ENCODE results near the gene LRPAP1.
"Not testable (repeated sequence)": the region's sequence is repeated elsewhere in the genome, so short reads cannot be mapped to it uniquely, and the experiment has no call there.

LRPAP1 gene

DNA sequence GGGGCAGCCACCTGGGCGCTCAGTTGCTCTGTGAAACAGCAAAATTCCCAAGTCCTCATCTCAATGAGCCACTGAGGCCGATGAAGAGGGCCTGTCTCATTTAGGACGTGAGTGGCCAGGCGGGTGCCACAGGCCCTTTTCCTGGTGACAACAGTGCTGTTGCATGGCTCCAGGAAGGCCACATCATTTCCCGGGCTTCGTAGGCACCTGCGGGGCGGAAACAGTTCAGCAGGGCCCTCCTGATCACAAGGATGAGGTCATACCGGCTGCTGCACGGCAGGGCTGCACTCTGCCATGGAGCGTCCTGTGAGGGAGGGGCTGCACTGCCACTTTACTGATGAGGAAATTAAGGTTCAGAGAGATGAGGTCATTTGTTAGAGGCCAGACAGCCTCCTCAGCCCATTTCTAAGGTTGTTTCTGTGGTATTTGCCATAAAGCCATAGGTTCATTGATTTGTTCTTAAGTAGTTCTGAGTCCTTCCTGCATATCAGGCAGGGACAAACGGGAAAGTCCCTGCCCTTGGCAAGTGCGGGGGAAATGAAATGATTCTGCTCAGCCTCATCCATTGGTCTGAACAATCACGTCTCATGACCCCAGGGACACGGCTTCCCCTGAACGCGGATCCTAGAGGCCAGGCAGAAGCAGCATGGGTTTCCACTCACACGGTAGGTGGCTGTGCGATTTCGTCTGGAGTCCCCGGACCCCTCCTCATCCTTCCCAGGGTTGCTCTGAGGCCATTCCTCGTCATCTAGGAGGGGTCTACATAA, 12.2 kb upstream of the LRPAP1 start (continued):
- TF ChIP-seq SCRT2 (tag by site-specific recombination; IDR thresholded peaks at IDR 0.05) (peak; percentile 58), ZIC2 (tag by site-specific recombination; IDR thresholded peaks at IDR 0.05) (peak; percentile 35)

GRCh38 chr4:3543415-3543814, 11.2 kb upstream of the LRPAP1 start:
- POLR2A ChIA-PET; H3K27ac ChIP-seq (ENCODE audit: extremely low read depth, low read depth, low read length); H3K36me3 ChIP-seq (ENCODE audit: control insufficient read depth in 2 of 2, insufficient read depth in 1 of 2, low read length in 2 of 2); H3K9me3 ChIP-seq (ENCODE audit: control insufficient read depth, insufficient read depth, low read depth, low read length); H3K4me3 ChIP-seq (ENCODE audit: low read depth, low read length); CTCF ChIA-PET; H3K4me1 ChIP-seq (ENCODE audit: control insufficient read depth, insufficient read depth, low read length): not testable (repeated sequence)

DNA sequence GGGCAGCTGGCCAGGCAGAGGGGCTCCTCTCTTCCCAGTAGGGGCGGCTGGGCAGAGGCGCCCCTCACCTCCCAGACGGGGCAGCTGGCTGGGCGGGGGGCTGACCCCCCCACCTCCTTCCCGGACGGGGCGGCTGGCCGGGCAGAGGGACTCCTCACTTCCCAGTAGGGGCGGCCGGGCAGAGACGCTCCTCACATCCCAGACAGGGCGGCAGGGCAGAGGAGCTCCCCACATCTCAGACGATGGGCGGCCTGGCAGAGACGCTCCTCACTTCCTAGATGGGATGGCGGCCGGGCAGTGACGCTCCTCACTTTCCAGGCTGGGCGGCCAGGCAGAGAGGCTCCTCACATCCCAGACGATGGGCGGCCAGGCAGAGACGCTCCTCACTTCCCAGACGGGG, 6.7 kb upstream of the LRPAP1 start:
- H3K4me3 ChIP-seq (ENCODE audit: low read depth, low read length); H3K36me3 ChIP-seq (ENCODE audit: control insufficient read depth in 2 of 2, insufficient read depth in 1 of 2, low read length in 2 of 2); H3K9me3 ChIP-seq (ENCODE audit: control insufficient read depth, insufficient read depth, low read depth, low read length); H3K27ac ChIP-seq (ENCODE audit: extremely low read depth, low read depth, low read length); H3K4me1 ChIP-seq (ENCODE audit: control insufficient read depth, insufficient read depth, low read length); POLR2A ChIA-PET; CTCF ChIA-PET: not testable (repeated sequence)

DNA sequence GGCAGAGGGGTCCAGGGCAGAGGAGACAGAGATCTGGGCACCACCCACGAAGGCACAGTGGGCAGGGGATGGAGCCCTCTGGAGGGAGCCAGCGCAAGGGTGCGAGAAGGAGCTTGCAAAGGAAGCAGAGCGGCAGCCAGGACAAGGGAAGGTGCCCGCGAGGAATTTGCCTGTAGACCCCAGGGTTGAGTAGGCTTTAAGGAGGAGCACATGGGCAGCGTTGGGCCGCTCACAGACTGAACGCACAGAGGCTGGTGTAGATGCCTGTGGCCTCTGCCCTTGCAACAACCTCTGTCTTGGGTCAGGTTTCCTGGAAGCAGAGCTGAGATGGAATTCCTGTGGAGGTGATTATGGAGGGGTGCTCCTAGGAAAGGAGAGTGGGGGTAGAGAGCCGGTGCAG, 3.6 kb upstream of the LRPAP1 start:
- H3K4me3 ChIP-seq (ENCODE audit: low read depth, low read length); CTCF ChIA-PET; H3K4me1 ChIP-seq (ENCODE audit: control insufficient read depth, insufficient read depth, low read length); POLR2A ChIA-PET; H3K36me3 ChIP-seq (ENCODE audit: control insufficient read depth in 2 of 2, insufficient read depth in 1 of 2, low read length in 2 of 2); H3K9me3 ChIP-seq (ENCODE audit: control insufficient read depth, insufficient read depth, low read depth, low read length); H3K27ac ChIP-seq (ENCODE audit: extremely low read depth, low read depth, low read length): not testable (repeated sequence)

- peaks cover 3% of the 10 kb centered on the region; the same call in 1 of the 2 replicates for H3K4me1 ChIP-seq (ENCODE audit: control insufficient read depth, insufficient read depth, low read length)
- H3K9me3 ChIP-seq (ENCODE audit: control insufficient read depth, insufficient read depth, low read depth, low read length): no peaks in the 10 kb centered on the region
- H3K36me3 ChIP-seq (ENCODE audit: control insufficient read depth in 2 of 2, insufficient read depth in 1 of 2, low read length in 2 of 2): peaks cover 0 to 22% of the 10 kb centered on the region in 2 experiments; a peak in 2 of 3 replicates
- no peak for TF ChIP-seq ZBTB7A (tag by site-specific recombination; IDR thresholded peaks at IDR 0.05; ENCODE audit: low read depth)
- TF ChIP-seq ZBTB21 (tag by site-specific recombination; IDR thresholded peaks at IDR 0.05): no peak
- no peak for TF ChIP-seq WT1 (tag by site-specific recombination; IDR thresholded peaks at IDR 0.05)
- TF ChIP-seq ZNF112 (tag by site-specific recombination; IDR thresholded peaks at IDR 0.05): no peak
- TF ChIP-seq, protein P1, sequence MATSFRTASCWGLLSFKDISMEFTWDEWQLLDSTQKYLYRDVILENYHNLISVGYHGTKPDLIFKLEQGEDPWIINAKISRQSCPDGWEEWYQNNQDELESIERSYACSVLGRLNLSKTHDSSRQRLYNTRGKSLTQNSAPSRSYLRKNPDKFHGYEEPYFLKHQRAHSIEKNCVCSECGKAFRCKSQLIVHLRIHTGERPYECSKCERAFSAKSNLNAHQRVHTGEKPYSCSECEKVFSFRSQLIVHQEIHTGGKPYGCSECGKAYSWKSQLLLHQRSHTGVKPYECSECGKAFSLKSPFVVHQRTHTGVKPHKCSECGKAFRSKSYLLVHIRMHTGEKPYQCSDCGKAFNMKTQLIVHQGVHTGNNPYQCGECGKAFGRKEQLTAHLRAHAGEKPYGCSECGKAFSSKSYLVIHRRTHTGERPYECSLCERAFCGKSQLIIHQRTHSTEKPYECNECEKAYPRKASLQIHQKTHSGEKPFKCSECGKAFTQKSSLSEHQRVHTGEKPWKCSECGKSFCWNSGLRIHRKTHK (tag by site-specific recombination; IDR thresholded peaks at IDR 0.05): no peak
- H3K27ac ChIP-seq (ENCODE audit: extremely low read depth, low read depth, low read length): no peak overlapping the region
- H3K4me3 ChIP-seq (ENCODE audit: low read depth, low read length): no peak overlapping the region
- POLR2A ChIA-PET: no interaction called here
- CTCF ChIA-PET: no interaction called here
Observed at GRCh38 chr4:3533423-3533820, 1.2 kb upstream of the LRPAP1 start.

DNA sequence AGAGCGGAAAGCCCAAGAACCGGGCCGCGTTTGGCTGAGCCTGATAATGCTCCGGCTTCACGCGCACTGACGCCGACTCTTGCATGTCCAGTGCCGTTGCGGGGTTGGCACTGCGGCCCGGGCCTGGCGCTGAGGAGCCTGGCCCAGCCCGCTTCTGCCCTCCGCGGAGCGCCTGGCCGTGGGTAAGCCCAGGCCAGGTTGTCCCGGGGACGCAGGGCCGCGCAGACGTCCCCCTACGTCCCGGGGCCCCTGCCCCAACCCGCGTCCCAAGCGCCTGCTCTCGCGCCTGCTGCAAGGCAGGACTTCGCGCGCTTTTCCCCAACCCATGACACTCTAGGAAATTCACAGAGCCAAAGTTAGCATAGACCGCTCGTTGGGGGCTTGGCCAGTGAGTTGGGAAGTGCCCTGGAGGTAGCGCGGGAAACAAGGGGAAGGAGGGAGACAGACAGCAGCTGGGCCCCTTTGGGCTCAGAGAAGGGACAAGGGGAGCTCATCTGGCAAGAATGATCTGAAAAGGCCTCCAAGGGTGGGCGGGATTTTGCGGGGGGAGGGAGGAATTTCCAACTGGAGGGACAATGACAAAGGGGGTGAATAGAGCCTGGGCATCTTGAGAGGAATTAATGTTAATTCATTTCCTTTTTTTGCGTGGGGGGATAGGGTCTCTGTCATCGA, 665 bp upstream of the LRPAP1 start:
- CTCF ChIA-PET: no interaction called here

More for the DNA sequence above, 665 bp upstream of the LRPAP1 start:
- POLR2A ChIA-PET: no interaction called here
- Histone ChIP-seq H3K4me1 (ENCODE audit: control insufficient read depth, insufficient read depth, low read length) (peaks cover 3% of the 10 kb centered on the region; the same call in 1 of the 2 replicates), H3K9me3 (ENCODE audit: control insufficient read depth, insufficient read depth, low read depth, low read length) (no peaks in the 10 kb centered on the region), H3K36me3 (ENCODE audit: control insufficient read depth in 2 of 2, insufficient read depth in 1 of 2, low read length in 2 of 2) (peaks cover 0 to 27% of the 10 kb centered on the region in 2 experiments; a peak in 2 of 3 replicates), H3K27ac (ENCODE audit: extremely low read depth, low read depth, low read length) (no peak overlapping the region), H3K4me3 (ENCODE audit: low read depth, low read length) (no peak overlapping the region; the same call in 1 of the 2 replicates)
- no peak for TF ChIP-seq MZF1 (tag by site-specific recombination; IDR thresholded peaks at IDR 0.05; ENCODE audit: borderline replicate concordance)
- TF ChIP-seq, protein P2, sequence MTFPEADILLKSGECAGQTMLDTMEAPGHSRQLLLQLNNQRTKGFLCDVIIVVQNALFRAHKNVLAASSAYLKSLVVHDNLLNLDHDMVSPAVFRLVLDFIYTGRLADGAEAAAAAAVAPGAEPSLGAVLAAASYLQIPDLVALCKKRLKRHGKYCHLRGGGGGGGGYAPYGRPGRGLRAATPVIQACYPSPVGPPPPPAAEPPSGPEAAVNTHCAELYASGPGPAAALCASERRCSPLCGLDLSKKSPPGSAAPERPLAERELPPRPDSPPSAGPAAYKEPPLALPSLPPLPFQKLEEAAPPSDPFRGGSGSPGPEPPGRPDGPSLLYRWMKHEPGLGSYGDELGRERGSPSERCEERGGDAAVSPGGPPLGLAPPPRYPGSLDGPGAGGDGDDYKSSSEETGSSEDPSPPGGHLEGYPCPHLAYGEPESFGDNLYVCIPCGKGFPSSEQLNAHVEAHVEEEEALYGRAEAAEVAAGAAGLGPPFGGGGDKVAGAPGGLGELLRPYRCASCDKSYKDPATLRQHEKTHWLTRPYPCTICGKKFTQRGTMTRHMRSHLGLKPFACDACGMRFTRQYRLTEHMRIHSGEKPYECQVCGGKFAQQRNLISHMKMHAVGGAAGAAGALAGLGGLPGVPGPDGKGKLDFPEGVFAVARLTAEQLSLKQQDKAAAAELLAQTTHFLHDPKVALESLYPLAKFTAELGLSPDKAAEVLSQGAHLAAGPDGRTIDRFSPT (tag by site-specific recombination; IDR thresholded peaks at IDR 0.05): no peak
- no peak for TF ChIP-seq ZNF843 (tag by site-specific recombination; IDR thresholded peaks at IDR 0.05)
- TF ChIP-seq ZSCAN16 (tag by site-specific recombination; IDR thresholded peaks at IDR 0.05): no peak

Data from HEK293 (cell line).